Colon (tissue), 2 donors: ENCODE measurements around the gene PAPSS1.
A peak's percentile ranks its signal among the peaks of the same experiment; 100 is the strongest.
"Not testable (repeated sequence)": the region's sequence is repeated elsewhere in the genome, so short reads cannot be mapped to it uniquely, and the experiment has no call there.

Source experiments
- FAIRE-seq: peaks from 2 replicates; lab custom pipeline; 2012; peaks lifted over from hg19 to GRCh38; lab: Jason Lieb, UNC
- donor health status: control.
- donor health status: control.

The PAPSS1 gene

GRCh38 chr4:107719922-107720722 is at the start of gene PAPSS1:
Gene PAPSS1 (minus strand): TSS chr4:107720234. CDS start chr4:107720179, 55 bp downstream.
- FAIRE-seq = no peak

- FAIRE-seq = no peak
Measured at GRCh38 chr4:107760281-107760947, 40.4 kb upstream of the PAPSS1 start.

GRCh38 chr4:107757864-107758476 is 37.9 kb upstream of the PAPSS1 start:
- peak; percentile 95 for FAIRE-seq

GRCh38 chr4:107757283-107757682 is 37.2 kb upstream of the PAPSS1 start:
- FAIRE-seq = no peak

- no peak for FAIRE-seq
Measured at GRCh38 chr4:107755841-107756356, 35.9 kb upstream of the PAPSS1 start.

GRCh38 chr4:107751670-107752069 is 31.6 kb upstream of the PAPSS1 start:
- FAIRE-seq = no peak

- no peak for FAIRE-seq
Measured at GRCh38 chr4:107747748-107748486, 27.9 kb upstream of the PAPSS1 start.

GRCh38 chr4:107746161-107746560 is 26.1 kb upstream of the PAPSS1 start:
- FAIRE-seq = no peak

GRCh38 chr4:107744532-107744931 is 24.5 kb upstream of the PAPSS1 start:
- no peak for FAIRE-seq

- FAIRE-seq = no peak
Measured at GRCh38 chr4:107743532-107743931, 23.5 kb upstream of the PAPSS1 start.

GRCh38 chr4:107742791-107743190 is 22.8 kb upstream of the PAPSS1 start:
- no peak for FAIRE-seq

- no peak for FAIRE-seq
Measured at GRCh38 chr4:107742196-107742595, 22.2 kb upstream of the PAPSS1 start.

- no peak for FAIRE-seq
Measured at GRCh38 chr4:107740950-107741701, 21.1 kb upstream of the PAPSS1 start.

GRCh38 chr4:107740381-107740780 is 20.3 kb upstream of the PAPSS1 start:
- FAIRE-seq = no peak

GRCh38 chr4:107737450-107737849 is 17.4 kb upstream of the PAPSS1 start:
- no peak for FAIRE-seq

GRCh38 chr4:107736924-107737448 is 17.0 kb upstream of the PAPSS1 start:
- FAIRE-seq = no peak

- no peak for FAIRE-seq
Measured at GRCh38 chr4:107736037-107736436, 16.0 kb upstream of the PAPSS1 start.

- FAIRE-seq = no peak
Measured at GRCh38 chr4:107734120-107734519, 14.1 kb upstream of the PAPSS1 start.

GRCh38 chr4:107733431-107733925 is 13.4 kb upstream of the PAPSS1 start:
- no peak for FAIRE-seq

GRCh38 chr4:107729050-107729449 is 9.0 kb upstream of the PAPSS1 start:
- FAIRE-seq = not testable (repeated sequence)
